ENCODE measurements around the gene TMEM203. TPM values are rescaled to one million over a fixed set of nuclear protein-coding genes. Genes with fewer than 3 reads are reported as not detected.
A peak's percentile ranks its signal among the peaks of the same experiment; 100 is the strongest.

The TMEM203 gene
- total and polyA plus RNA-seq, 2 of the 13 experiments (the other 11 are each of a cell fraction or from before 2014, with no cell fraction given): 23.4 to 36.7 TPM

DNA sequence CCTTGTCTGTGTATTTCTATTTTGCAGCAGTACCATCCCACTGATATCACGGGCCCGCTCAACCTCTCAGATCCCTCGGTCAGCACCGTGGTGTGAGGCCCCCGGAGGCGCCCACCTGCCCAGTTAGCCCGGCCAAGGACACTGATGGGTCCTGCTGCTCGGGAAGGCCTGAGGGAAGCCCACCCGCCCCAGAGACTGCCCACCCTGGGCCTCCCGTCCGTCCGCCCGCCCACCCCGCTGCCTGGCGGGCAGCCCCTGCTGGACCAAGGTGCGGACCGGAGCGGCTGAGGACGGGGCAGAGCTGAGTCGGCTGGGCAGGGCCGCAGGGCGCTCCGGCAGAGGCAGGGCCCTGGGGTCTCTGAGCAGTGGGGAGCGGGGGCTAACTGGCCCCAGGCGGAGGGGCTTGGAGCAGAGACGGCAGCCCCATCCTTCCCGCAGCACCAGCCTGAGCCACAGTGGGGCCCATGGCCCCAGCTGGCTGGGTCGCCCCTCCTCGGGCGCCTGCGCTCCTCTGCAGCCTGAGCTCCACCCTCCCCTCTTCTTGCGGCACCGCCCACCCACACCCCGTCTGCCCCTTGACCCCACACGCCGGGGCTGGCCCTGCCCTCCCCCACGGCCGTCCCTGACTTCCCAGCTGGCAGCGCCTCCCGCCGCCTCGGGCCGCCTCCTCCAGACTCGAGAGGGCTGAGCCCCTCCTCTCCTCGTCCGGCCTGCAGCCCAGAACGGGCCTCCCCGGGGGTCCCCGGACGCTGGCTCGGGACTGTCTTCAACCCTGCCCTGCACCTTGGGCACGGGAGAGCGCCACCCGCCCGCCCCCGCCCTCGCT is 37.5 kb downstream of the TMEM203 start (continued):
- TF ChIP-seq, protein P1, sequence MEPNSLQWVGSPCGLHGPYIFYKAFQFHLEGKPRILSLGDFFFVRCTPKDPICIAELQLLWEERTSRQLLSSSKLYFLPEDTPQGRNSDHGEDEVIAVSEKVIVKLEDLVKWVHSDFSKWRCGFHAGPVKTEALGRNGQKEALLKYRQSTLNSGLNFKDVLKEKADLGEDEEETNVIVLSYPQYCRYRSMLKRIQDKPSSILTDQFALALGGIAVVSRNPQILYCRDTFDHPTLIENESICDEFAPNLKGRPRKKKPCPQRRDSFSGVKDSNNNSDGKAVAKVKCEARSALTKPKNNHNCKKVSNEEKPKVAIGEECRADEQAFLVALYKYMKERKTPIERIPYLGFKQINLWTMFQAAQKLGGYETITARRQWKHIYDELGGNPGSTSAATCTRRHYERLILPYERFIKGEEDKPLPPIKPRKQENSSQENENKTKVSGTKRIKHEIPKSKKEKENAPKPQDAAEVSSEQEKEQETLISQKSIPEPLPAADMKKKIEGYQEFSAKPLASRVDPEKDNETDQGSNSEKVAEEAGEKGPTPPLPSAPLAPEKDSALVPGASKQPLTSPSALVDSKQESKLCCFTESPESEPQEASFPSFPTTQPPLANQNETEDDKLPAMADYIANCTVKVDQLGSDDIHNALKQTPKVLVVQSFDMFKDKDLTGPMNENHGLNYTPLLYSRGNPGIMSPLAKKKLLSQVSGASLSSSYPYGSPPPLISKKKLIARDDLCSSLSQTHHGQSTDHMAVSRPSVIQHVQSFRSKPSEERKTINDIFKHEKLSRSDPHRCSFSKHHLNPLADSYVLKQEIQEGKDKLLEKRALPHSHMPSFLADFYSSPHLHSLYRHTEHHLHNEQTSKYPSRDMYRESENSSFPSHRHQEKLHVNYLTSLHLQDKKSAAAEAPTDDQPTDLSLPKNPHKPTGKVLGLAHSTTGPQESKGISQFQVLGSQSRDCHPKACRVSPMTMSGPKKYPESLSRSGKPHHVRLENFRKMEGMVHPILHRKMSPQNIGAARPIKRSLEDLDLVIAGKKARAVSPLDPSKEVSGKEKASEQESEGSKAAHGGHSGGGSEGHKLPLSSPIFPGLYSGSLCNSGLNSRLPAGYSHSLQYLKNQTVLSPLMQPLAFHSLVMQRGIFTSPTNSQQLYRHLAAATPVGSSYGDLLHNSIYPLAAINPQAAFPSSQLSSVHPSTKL (CRISPR knock-in tag; IDR thresholded peaks at IDR 0.05): no peak
- 0 out of 2 replicates have a peak, but pooled peaks have one; percentile 19 for TF ChIP-seq ZNF556 (CRISPR knock-in tag; IDR thresholded peaks at IDR 0.05; ENCODE audit: borderline replicate concordance)
- TF ChIP-seq EZH2 (conservative IDR thresholded peaks at IDR 0.05; ENCODE audit: low read depth, low read length): peak; percentile 83
- TF ChIP-seq, protein P2, sequence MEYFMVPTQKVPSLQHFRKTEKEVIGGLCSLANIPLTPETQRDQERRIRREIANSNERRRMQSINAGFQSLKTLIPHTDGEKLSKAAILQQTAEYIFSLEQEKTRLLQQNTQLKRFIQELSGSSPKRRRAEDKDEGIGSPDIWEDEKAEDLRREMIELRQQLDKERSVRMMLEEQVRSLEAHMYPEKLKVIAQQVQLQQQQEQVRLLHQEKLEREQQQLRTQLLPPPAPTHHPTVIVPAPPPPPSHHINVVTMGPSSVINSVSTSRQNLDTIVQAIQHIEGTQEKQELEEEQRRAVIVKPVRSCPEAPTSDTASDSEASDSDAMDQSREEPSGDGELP (IDR thresholded peaks at IDR 0.05; ENCODE audit: borderline replicate concordance, low read depth): peak; percentile 26; the same call in 1 of the 2 replicates
- TF ChIP-seq GATAD2A (CRISPR knock-in tag; IDR thresholded peaks at IDR 0.05): no peak

DNA sequence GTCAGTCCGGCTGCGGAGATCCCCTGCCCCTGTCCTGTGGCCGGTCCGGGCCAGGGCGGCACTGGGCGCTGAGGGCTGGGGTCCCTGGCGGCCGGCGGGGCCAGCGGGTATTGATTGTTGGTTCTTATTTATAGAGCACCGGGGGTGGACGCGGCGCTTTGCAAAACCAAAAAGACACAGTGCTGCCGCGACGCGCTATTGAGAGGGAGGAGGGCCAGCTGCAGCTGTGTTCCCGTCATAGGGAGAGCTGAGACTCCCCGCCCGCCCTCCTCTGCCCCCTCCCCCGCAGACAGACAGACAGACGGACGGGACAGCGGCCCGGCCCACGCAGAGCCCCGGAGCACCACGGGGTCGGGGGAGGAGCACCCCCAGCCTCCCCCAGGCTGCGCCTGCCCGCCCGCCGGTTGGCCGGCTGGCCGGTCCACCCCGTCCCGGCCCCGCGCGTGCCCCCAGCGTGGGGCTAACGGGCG is 38.1 kb downstream of the TMEM203 start:
- no CpG with 5 or more reads among the region's 44 CpGs for WGBS (ENCODE audit: low lambda C conversion rate)
- intact Hi-C loops (cut with micrococcal nuclease; ENCODE audit: unreplicated experiment): no loop called here
- no peak for DNase-seq (ENCODE audit: low spot score)
- Histone ChIP-seq H3K4me1 (ENCODE audit: insufficient read depth, low read length) (peaks cover 9% of the 10 kb centered on the region), H3K36me3 (replicated peaks in 1 of 2; ENCODE audit: control insufficient read depth in 1 of 2, insufficient read depth in 2 of 2, low read length in 2 of 2) (no peaks in the 10 kb centered on the region), H4K20me1 (ENCODE audit: insufficient read depth, low read length) (no peaks in the 10 kb centered on the region), H3K27me3 (ENCODE audit: control insufficient read depth in 1 of 2, insufficient read depth in 2 of 2, low read length in 2 of 2) (peaks cover 13 to 91% of the 10 kb centered on the region in 2 experiments; a peak in 3 of 5 replicates), H3K4me2 (ENCODE audit: low read depth, low read length) (0 out of 2 replicates have a peak overlapping the region, but pooled peaks have one; percentile 18), H3K9ac (ENCODE audit: insufficient read depth, low read depth, low read length) (no peak overlapping the region), H3K9me3 (ENCODE audit: low read length) (no peaks in the 10 kb centered on the region), H3K79me2 (ENCODE audit: insufficient read depth, low read length) (no peaks in the 10 kb centered on the region), H3K4me3 (replicated peaks in 1 of 3; ENCODE audit: insufficient read depth in 1 of 3, low read depth in 2 of 3, low read length in 3 of 3) (no peak overlapping the region), H2AFZ (ENCODE audit: low read length) (no peak overlapping the region), H3K27ac (ENCODE audit: extremely low read length, insufficient read depth, low read length) (no peak overlapping the region)
- in situ Hi-C loops (cut with HindIII; ENCODE audit: extremely low pct_ligation_motif_present, low pct_unique_long_range_greater_than_20kb): no loop called here
- ATAC-seq: no peak
- FAIRE-seq: no peak
- no TSS peak for BruUV-seq (replicated peaks)
- ChIA-PET CTCF (ENCODE audit: low intra/inter-chr PET ratio, low total read pairs) (no interaction called here), POLR2A (interaction anchor here (1.3 kb wide), 1 partner anchor 22 kb away, joined by 4 read pairs; no protein-coding TSS in a partner anchor)
- TF ChIP-seq TEAD2 (CRISPR knock-in tag; IDR thresholded peaks at IDR 0.05): no peak
- TF ChIP-seq NFKB2 (CRISPR knock-in tag; IDR thresholded peaks at IDR 0.05; ENCODE audit: borderline replicate concordance): no peak
- no peak for TF ChIP-seq JUND (CRISPR knock-in tag; IDR thresholded peaks at IDR 0.05)
- no peak for TF ChIP-seq FLYWCH1 (CRISPR knock-in tag; IDR thresholded peaks at IDR 0.05)
- no peak for TF ChIP-seq ZNF605 (CRISPR knock-in tag; IDR thresholded peaks at IDR 0.05)
- no peak for TF ChIP-seq TP53 (CRISPR knock-in tag; conservative IDR thresholded peaks at IDR 0.05)
- TF ChIP-seq KAT2B (IDR thresholded peaks at IDR 0.05; ENCODE audit: borderline replicate concordance, low read depth, low read length): no peak
- TF ChIP-seq ZNF367 (CRISPR knock-in tag; IDR thresholded peaks at IDR 0.05; ENCODE audit: borderline replicate concordance): no peak
- TF ChIP-seq ZNF138 (CRISPR knock-in tag; IDR thresholded peaks at IDR 0.05; ENCODE audit: low read depth): no peak
- TF ChIP-seq, protein P3, sequence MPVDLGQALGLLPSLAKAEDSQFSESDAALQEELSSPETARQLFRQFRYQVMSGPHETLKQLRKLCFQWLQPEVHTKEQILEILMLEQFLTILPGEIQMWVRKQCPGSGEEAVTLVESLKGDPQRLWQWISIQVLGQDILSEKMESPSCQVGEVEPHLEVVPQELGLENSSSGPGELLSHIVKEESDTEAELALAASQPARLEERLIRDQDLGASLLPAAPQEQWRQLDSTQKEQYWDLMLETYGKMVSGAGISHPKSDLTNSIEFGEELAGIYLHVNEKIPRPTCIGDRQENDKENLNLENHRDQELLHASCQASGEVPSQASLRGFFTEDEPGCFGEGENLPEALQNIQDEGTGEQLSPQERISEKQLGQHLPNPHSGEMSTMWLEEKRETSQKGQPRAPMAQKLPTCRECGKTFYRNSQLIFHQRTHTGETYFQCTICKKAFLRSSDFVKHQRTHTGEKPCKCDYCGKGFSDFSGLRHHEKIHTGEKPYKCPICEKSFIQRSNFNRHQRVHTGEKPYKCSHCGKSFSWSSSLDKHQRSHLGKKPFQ (CRISPR knock-in tag; IDR thresholded peaks at IDR 0.05; ENCODE audit: insufficient replicate concordance): no peak
- TF ChIP-seq HDAC6 (IDR thresholded peaks at IDR 0.05; ENCODE audit: low read depth, low read length): no peak
- no peak for TF ChIP-seq ELF4 (CRISPR knock-in tag; IDR thresholded peaks at IDR 0.05; ENCODE audit: borderline replicate concordance)
